Hematopoietic multipotent progenitor cell (in vitro differentiated cells): ENCODE measurements around the gene RFX4. TPM values are rescaled to one million over a fixed set of nuclear protein-coding genes. Genes with fewer than 3 reads are reported as not detected.
A peak's percentile ranks its signal among the peaks of the same experiment; 100 is the strongest.

Experiments
- DNase-seq, 3 donors: peaks; one replicate each; pipeline ENCODE4 v3.0.0-alpha.2; 2011 to 2015; ENCODE audit warnings: low read depth in 2 of 3, low spot score in 2 of 3
- total RNA-seq: library from RNA; depleted of rRNA; stranded (reverse); fragments of >200 nt; gene quantifications from one replicate; pipeline ENCODE4 v1.2.3, GENCODE V29; 2012

RFX4 gene
- total RNA-seq, 1 donor, result not detected

DNA sequence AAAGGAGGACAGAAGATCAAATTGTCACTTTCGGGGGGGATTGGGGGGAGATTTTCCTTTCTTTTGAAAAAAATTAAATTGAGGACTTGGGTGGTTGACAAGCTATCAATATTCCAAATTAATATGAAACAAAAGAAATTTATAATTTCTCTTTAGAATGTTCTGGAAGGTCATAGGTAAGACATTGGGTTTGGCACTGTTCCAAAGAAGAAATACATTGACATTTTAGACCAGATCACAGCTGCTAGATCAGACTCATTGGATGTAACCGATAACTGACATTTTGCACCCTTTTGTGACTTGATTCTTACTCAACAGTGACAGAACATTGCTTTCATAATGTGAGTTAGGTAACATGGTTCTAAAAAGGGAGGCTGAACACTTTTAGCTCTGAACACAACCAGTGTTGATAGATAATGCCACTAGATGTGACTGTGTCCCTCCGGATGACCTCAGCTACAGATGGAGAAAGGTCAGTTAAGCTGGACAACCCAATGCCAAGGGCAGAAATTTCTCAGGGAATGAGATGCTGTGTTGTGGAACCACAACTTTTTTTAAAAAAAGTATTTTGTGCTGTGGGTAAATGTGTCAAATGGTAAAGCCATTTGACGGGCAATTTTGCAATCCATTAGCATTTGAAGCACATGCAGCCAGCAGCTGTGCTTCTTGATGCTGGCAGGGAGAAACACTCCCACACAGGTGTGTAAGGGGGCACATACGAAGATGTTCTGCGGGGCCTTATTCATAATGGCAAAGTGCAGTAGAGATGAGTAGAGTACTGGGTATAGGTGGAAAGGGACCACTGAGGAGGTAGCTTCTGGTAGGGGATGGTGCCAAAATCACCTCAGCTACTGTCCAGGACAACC is 62.9 kb downstream of the RFX4 start:
- no peak for DNase-seq

DNA sequence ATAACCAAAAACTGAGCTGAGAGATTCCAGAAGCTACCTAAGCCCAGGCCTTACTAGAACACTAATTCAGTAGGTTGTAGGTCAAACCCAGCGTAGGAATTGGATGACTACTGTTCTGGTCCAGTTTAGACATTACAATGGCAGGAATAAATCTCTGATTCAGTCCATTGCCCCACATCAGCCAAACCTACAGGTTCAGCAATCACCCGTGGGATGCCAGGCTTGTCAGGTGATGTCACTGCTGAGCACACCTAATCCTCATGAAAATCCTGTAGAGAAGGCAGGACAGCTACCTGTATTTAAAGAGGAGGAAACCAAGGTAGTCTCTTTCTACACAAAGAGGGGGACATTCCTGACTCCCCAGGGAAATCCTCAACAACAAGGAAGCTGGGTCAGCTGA is 63.7 kb downstream of the RFX4 start:
- no peak for DNase-seq

DNA sequence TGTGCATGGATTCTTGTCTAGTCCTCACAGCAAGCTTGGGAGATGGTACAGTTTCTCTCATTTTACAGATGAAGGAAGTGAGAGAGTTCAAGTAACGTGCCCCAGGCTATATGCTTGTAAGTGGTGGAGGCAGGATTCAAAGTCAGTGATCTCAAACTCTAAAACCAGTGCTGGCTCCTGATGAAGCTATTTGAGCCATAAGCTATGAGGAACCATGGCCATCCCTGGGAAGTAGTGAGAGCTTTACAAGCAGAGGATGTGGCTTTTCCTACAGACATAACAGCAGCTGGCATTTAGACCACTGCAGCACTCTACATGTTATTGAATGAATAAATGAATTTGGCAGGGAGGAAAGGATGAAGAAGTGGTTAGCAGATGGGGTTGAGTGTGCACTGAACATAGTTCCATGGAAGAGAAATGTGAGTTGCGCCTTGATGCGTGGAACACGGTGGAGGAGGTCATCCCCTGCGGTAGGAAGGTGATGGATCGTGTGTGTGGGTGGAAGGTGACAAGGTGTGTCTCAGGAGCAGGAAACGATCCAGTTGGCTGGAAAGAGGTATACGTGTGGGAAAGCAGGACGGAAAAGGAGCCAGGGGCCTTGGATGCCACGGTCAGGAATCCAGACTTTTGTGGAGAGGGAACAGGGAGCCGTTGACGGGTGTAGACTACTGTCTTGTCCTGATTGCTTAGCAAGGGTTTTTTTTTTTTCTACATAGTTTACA is 65.2 kb downstream of the RFX4 start:
- no peak for DNase-seq

DNA sequence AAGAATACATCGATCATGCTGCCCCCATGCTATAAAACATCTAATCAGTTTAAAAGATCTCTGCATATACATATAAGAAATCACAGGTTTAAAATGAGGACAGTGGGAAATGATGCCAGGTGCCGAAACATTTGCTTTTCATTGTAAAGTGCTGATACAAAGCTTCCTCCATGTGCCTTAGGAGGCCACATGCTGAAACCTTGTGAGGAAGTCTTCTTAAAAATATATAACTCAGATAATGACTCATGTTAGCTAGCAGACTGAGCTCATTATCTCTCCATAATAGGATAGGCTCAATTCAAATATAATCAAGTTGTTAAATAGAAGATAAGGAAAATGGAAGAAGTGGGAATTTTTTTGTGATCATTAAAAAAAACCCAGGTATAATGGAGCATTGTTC is 65.9 kb downstream of the RFX4 start:
- DNase-seq, result no peak

DNA sequence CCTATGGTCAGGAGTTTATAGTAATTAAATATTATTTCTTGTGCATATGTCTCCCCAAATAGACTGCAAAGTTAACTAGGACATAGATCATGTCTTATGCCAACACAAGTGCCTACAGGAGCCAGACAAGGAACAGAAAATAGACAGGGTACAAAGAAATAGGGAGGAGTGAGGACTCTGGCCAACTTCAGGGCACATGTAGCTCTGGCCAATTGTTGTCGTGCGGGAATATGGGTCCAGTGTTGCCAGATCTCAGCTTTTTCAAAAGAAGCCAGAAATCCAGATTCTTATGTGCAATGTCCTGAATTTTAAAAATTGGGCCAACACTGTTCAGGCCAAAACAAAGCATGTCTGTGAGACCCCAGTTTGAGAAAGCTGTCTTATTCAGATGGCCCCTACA is 68.7 kb downstream of the RFX4 start:
- DNase-seq, result no peak

DNA sequence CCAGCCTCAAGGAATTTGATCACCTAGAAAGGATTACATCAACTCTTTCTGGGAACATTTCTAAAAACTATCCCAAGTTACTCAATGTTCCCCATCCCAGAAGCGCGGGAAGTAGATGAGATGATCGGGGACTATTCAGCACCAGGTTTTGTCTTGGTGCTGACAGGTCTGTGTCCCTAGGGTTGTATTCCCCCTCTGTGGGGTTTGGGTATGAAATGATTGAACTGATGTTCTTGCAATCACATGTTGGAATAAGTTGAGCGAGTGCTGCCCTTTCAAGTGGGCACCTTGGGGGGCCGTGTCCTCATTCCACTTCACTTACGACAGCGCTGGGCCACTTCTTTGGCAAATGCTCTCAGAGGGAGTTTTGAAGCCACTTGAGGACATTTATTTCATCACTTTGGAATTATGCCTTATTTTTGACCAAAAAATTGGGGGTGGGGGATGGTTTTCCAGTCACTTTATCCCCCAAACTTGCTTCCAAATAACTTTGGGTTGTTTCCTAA is 69.8 kb downstream of the RFX4 start:
- DNase-seq, result no peak

DNA sequence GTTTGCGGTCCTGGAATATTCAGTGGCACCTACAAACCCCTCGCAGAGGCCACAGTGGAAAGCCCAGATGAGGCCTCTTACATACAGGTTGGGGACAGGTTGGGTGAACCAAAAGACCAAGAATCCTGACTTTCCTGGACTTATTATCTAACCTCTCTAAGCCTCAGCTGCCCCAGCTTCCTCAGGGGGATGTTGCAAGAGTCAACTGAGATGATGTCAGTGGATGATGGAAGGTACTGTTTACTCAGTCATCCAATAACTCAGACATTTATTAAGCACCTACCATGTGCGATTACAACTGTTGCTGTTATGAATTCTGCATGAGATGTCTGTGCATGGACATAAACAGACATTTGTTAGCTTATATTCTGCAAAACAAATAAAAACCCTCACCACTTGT is 72.8 kb downstream of the RFX4 start:
- DNase-seq, result no peak

DNA sequence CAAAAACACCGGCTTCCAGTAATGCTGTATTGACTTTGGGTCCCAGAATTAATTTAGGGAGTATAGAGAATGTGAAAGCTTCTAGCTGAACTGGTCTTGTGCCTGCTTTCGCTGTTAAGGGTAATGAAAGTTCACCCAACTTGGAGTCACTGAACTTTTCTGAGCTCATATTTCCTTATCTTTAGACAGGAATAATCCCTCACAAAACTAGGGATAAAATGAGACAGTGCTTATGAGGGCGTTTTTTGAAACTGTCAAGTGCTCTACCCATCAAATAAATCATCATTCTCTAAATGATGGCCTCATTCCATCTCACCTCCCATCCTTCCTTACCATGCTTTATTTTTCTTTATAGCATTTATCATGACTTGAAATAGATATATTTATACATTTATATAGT is 74.7 kb downstream of the RFX4 start:
- DNase-seq, result no peak

DNA sequence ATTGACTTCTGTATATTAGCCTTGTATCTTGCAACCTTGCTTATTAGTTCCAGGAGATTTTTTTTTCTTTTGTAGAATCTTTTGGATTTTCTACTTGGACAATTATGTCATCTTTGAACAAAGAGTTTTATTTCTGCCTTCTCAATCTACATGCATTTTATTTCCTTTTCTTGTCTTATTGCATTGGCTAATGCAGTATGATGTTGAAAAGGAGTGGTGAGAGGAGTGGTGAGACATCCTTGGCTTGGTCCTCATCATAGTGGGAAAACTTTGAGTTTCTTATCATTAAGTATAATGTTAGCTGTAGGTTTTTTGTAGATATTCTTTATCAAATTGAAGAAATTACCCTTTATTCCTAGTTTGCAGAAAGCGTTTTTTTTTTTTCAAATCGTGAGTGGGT is 80.6 kb downstream of the RFX4 start:
- DNase-seq, result no peak

DNA sequence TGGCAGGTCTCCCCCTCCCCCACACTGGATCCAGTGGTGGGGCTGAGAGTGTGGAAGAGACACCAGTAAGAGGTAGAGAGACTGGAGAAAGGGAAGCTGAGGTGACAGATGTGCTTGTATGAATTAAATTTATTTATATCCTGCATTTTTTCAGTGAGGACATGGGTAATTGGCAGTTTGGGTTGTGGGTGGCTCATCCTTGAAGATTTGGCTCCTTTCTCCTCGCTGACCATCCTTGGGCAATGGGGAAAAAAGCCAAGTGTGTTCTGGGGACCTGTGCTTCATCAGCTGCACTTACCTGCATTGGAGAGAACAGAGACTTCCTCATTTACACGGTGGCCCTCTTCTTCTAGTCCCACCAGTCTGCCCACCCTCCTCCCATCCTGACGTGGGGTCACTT is 86.4 kb downstream of the RFX4 start:
- DNase-seq, result no peak

DNA sequence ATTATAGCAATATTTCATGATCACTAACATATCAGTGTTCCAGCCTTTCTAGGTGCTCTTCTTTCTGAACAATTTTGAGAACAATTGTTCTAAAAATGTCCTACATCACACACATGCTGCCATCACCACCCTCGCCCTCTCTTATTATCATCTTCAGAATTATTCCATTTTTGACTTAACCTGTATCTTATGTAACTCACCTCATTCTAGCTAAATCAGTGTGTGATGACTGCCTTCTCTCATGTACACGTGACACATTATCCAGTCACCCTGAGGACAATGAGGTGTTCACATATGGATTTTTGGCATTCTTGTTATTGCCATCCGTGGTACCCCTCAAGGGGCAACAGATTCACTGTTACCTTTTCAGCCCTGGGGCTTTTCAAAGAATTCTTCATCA is 87.3 kb downstream of the RFX4 start:
- no peak for DNase-seq

DNA sequence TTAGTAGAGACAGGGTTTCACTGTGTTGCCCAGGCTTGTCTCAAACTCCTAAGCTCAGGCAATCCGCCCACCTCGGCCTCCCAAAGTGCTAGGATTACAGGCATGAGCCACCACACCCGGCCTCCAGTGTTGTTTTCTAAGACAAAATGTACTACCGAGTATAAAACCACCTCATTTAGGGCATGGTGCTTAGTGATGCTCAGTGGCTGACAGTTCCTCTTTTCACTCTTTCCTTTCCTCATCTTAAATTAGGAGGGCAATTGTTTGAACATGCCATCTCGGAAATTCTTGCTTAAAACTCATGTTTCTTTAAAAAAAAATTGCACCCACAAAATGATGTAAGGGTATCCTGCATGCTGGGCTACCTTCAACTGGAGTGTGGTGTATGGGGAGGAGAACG is 89.0 kb downstream of the RFX4 start:
- no peak for DNase-seq

DNA sequence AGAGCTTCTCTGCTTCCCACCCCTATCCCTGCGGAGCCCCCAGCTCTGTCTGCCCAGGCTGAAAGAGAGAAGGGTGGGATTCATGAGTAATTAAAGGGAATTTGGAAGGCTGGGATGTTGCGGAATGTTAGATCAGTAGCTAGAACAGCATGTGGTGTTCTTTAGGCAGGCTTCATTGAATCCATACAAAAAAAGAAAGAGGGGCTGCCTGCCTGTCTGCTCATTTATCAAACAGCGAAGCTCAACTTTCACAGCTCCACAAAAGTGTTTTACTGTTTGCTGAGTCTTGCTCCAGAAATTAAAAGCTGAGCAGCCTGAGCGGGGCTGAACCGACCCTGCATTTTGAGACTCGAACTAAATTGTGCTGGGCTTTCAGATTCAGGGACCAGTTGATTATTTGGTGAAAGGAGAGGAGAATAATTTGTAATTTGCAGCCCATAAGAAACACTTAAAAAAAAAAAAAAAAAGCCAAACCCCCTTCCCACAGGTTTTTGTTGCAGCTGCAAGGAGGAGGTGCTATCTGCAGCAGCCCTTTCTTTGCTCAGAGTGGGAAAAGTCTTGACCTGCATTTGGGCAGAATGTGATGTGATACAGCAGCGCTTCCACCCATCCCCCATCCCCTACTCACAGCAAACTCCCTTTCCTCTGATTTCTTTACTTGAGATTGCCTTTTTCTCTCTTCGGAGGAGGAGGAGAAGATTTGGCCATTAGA is 89.7 kb downstream of the RFX4 start:
- DNase-seq, result no peak

DNA sequence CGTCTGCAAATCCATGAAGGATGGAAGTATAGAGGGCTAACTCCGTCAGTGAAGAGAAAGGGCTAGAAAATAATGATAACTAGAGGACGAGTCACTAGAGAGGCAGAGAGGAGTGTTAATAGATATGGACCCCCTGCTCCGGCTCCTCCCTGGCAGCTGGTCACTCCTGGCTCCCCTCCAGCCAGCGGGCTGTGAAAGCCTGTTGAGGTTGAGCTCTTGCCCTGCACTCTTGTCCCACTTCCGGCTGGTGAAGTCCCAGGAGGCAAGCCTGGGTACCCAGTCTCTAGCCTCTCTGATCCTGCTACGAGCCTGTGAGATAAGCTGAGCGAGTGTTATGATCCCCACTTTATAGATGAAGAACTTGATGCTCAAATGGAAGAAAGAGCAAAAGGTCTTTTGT is 90.3 kb downstream of the RFX4 start:
- DNase-seq, result no peak

DNA sequence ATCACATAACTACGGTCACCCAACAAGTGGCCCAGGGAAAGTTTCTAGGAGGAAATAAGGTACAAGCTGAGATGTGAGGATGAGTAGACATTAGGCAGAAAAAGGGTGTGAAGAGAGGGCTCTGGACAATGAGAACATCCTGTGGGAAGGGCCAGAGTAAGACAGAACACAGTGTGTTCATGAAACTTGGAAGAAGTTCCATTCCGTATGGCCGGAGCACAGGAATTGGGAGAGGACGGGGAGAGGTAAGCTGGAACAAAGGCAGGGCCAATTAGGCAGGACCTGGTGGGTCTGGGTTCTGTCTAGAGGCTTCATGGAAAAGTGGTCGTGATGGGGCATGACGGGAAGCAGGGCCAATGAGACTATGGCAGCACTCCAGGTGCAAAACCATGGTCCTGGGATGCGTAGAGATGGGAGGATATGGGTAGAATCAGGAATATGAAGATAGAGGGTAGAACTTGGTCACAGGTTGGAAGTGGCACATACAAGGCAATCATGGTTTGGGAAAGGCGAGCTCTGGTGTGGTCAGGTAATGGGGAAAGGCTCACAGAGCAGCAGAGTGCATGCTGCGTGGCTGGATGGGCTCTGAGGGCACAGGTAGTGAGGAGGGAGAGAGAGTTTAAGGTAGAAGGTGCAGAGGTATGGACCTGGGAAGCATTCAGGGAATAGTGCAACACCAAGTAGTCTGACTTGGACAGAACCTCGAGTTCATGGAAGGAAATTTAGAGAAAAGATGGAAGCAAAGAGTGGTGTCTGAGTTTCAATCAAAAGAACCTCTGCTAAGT is 93.0 kb downstream of the RFX4 start:
- no peak for DNase-seq

DNA sequence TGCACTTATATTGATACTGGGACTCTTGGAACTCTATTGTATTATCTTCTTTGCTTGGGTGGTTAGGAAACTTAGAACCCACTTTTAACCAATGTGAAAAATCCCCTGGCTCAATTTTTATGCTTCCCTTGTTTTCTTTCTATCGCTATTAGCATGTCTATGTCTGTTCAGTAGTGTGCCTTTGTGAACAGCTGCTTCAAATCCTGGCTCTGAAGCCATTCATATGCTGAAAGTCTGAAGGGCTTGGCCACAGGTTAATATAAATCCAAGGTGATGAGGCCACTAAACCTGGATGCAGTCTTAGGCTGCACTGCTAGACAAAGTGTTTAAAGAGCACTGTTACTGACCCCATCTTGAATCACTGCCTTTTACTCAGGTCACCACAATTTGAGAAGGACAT is 96.8 kb downstream of the RFX4 start:
- no peak for DNase-seq

DNA sequence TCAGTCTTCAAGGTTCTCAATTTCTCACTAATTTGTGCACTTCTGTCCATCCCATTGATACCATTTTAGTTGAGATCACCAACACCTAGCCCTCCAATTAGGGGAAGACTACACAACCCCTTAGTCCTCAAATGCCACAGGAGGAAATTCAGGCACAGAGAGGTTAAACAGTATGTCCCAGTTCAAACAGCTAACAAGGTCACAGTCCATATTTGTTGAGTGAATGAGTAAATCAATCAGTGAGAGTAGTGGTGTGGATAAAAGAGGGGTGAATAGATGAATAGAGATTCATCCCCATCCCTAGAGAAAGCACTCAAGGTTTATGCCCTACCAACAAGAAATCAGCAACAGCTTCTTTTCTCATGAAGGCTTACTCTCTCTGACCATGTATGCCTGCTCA is 97.5 kb downstream of the RFX4 start:
- no peak for DNase-seq

DNA sequence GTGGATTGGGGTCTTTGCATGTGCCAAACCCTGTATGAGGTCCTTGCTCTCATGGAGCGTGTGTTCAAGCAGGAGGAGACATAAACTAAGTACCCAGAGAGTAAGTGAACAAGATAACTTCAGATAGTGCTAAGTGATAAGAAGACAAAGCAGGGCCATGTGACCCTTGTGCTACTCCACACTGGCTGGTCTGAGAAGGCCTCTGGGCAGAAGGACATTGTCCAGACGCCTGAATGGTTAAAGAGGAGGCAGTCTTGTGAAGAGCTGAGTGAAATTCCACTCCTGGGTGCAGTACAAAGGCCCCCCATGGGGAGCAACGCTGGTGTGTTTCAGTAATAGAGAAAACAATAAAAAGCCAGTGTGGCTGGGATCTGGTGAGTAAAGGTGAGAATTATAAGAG is 98.4 kb downstream of the RFX4 start:
- no peak for DNase-seq

DNA sequence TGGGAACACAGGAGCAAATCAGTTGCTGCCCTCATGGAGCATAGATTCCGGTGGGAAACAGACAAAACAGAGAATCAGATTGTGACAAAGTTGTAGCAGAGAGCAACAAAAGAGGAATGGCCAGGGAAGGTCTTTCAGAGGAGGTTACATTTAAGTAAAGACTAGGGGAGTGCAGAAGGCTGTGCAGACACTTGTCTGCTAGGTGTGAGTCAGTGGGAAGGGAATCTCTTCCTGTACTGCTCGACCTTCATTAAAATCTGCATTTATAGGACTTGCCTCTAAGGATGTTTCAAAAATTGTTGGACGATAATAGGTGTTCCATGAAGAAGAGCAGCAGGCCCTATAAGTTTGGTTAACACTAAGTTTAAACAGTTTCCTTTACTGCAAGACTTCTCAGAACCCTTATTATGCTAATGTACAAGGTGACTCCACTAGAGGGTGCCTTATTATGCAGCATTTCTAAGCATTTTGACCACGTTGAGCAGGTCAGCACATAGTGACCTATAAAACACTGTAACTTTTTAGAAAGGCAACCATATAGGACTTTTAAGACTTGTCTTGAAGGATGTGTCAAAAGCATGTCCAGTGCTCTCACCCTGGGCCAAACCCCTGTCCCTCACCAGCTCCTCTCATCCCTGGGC is 99.9 kb downstream of the RFX4 start:
- peak in 2 of 3 donors; percentile 2 to 5 for DNase-seq

DNA sequence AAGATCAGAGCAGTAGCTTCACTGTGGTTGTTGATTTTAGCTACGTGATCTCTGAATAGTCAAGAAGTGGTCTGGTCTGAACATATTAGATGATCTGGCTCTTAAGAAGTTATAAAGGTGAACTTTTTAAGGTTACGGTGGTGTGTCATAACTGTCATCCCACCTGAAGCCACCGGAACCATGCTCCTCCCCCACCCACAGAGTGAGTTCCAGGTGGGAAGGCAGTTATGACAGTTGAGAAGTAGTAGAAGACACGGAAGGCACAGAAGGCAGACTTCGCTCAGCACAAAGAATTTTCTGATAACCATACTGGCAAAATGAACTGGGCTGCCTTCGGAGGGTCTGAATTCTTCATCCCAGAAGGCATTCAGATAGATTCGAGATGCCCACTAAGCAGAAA is 101.7 kb downstream of the RFX4 start:
- no peak for DNase-seq
